DMS 273 (cell line): ENCODE measurements around the gene EZR.
"Not testable (repeated sequence)": the region's sequence is repeated elsewhere in the genome, so short reads cannot be mapped to it uniquely, and the experiment has no call there.

Experiments
- DNase-seq: peaks from one replicate; lab custom pipeline; 2025; ENCODE audit not compliant: unreplicated experiment; lab: John Stamatoyannopoulos, UW

The EZR gene

GRCh38 chr6:158843751-158844683, 24.8 kb upstream of the EZR start:
- DNase-seq, result no peak

DNA sequence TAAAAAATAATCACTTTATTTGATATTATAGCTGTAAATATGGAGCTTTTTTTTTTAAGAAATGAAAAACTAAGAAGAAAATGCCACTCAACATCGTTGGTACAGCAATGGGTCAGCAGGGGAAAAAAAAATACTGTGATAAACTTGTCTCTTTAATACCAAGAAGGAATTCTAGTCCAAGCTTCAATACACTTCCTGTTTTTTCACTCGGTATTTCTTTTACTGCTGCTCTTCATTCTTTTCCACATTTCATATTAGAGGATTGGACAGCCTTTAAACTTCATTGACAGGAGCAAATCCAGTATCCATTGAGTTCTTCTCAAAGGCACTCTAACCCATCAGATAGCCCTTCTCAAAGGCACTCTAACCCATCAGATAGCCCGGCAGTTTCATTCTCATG, 22.2 kb upstream of the EZR start:
- no peak for DNase-seq

GRCh38 chr6:158840465-158840864, 21.3 kb upstream of the EZR start:
- no peak for DNase-seq

GRCh38 chr6:158839796-158840195, 20.6 kb upstream of the EZR start:
- no peak for DNase-seq

GRCh38 chr6:158838790-158839189, 19.6 kb upstream of the EZR start:
- not testable (repeated sequence) for DNase-seq

GRCh38 chr6:158837684-158838625, 18.8 kb upstream of the EZR start:
- DNase-seq, result peak; percentile 70

DNA sequence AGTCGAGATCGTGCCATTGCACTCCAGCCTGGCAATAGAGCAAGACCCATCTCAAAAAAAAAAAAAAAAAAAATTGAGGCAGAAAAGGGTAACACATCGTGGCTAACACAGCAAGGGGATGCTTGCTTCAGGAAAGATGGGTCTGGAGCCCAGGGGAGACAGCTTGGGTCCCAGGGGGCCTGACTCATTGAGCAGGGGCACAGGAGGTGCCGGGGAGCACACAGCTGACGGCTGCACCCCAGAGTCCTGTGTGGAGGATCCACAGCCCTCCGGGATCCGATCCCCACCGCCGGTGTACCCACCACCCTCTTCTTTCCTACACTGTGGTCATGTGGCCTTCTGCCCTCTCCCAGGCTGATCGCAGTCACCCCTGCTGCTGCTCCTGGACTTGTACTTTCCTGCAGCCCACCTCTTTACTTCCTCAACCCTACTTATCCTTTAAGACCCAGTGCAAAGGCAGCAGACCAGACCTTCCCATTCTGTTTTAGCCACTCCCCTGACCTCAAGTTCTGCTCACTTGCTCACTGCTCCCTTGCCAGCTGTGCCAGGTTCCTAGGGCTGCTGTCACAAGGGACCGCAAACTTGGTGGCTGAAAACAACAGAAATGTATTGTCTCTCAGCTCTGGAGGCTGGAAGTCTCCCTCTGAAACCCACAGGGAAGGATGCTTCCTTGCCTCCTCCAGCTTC, 17.6 kb upstream of the EZR start:
- no peak for DNase-seq

DNA sequence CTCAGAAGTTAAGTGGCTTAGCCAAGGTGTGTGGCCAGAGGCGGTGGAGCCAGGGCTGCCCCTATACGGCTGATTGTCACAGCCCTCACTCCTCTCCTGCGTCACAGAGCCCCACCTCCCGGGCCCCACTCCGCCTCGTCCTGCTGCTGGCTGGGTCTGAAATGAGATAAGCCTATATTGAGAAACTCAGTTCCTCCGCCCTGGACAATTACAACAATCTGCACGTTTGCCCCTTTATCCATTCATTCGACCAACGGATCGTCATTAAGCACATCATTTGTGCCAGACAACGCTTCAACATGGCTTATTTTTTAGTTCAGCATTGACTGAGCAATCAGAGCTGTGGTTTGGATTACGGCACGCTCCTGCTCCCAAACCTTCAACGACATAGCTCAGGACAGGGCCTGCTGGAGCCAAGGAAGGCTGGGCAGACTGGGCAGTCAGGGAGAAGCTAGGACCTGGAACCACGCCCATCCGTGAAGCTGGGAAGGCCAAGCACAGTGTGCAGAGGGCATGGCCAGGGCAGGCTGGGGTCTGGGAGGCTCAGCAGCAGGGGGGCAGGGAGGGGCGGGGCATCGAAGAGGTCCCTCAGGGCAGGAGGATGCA, 16.6 kb upstream of the EZR start:
- no peak for DNase-seq

- DNase-seq, result peak; percentile 47
Observed at GRCh38 chr6:158834675-158835385, 15.7 kb upstream of the EZR start.

GRCh38 chr6:158832807-158833206, 13.6 kb upstream of the EZR start:
- not testable (repeated sequence) for DNase-seq

- DNase-seq, result no peak
Observed at GRCh38 chr6:158832026-158832425, 12.9 kb upstream of the EZR start.

DNA sequence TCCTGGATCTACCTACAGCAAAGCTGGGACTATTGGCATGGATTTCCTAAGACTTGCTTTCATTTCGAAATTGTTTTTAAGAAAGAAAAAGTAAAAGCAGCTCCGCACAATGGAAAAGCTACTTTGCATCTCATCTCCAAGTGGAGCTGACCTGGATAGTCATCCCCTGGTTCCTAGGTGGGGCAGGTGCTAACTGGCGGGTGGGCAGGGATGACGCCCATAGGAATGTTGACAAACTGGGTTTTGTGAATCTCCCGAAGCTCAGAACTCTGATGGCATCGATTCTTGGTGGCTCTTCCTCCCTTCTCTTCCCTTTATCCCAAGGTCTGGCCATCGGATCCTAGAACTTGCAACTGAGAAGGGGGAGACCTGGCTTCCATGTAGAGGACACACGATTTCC, 12.4 kb upstream of the EZR start:
- DNase-seq, result no peak

- no peak for DNase-seq
Observed at GRCh38 chr6:158830736-158831135, 11.6 kb upstream of the EZR start.

DNA sequence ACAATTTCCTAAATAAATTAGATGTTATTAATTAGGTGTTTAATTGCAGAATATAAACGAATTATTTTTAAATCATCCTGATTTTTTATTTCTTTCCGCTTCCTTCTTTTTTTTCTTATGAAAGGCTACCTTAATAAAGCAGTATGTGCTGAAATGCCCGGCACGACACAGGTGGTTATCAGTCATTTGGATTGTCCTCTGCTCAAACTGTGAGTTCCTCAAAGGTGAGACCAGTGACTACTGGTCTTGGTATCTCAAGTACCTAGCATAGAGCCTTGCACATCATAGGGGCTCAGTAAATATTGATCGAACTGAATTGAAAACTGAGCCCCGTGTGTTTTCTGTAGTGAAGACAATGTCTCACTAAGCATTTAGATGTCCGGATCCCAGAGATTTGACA, 9.6 kb upstream of the EZR start:
- no peak for DNase-seq

GRCh38 chr6:158826819-158827501, 7.8 kb upstream of the EZR start:
- no peak for DNase-seq

DNA sequence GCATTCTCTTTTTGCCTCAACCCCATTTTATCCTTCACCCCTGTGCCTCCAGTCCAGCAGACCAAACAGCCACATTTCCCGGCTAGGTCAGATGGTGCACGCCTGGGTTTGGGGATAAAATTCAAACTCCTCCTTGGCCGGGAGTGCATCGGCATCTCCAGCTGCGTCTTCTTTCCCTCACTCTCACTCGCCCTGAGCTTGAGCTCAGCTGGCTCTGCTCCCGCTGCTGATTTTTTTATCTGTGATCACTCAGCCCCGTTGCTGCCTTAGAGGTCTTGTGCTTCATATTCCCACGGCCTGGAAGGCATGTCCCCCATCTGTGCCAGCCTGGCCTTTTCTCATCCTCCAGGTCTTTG, 6.8 kb upstream of the EZR start:
- peak; percentile 24 for DNase-seq

DNA sequence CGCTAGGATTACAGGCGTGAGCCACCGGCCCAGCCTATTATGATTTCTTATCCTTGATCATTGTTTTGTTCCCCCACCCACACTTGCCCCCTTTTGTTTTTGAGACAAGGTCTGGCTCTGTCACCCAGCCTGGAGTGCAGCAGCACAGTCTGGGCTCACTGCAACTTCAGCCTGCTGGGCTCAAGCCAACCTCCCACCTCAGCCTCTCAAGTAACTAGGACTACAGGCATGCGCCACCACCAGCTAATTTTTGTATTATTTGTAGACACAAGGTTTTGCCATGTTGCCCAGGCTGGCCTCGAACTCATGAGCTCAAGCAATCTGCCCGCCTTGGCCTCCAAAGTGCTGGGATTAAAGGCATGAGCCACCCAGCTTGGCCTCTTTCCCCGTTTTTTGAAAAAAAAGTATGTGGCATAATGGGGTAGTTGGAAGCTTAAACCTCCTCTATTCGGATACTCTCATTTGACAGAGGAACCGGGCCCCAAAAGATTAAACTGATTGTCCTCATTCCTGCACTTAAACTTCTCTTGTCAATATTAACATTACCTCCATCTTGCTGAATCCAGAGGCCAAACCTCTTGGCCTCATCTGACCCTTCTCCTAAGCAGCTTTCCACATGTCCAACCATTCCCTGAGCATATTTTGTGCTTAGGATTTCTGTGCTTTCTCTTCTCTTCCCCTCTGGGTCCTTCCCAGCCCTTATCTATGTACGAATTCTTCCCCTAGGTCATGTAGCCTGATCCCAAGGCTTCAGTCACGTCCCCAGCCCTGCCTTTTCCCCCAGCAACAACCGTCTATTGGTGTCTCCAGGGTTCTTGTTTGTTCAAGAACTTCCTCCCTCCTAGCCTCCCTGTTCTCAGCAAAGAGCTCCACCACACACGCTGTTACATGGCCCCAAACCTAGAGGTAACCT, 6.1 kb upstream of the EZR start:
- DNase-seq, result no peak

GRCh38 chr6:158823616-158824015, 4.4 kb upstream of the EZR start:
- DNase-seq, result not testable (repeated sequence)
